OCI-LY3 (cell line): Measurements from ENCODE around the gene SOX12.

Experiments
- H2AFZ ChIP-seq: fragments of 200-600, 300-600 bp; shearing (Covaris generic); 2 replicates; pipeline ENCODE4 v1.6.0; 2014; ENCODE audit warnings: antibody characterized with exemption, low read depth, low read length
- H3K27ac ChIP-seq: fragments of 200-600, 300-600 bp; sonication (generic); 2 replicates; pipeline ENCODE4 v1.5.1; 2014; ENCODE audit warnings: mild to moderate bottlenecking, low read length, moderate library complexity, mixed read lengths
- H3K27me3 ChIP-seq: fragments of 200-600, 300-600 bp; sonication (generic); 2 replicates; pipeline ENCODE4 v1.6.1; 2014; ENCODE audit warnings: low read depth, low read length, mixed read lengths
- H3K36me3 ChIP-seq: fragments of 200-600, 300-600 bp; sonication (generic); replicated peaks from 2 replicates; pipeline ENCODE3; 2014; ENCODE audit warnings: low read depth, low read length, mixed read lengths
- H3K4me1 ChIP-seq: fragments of 300-600, 200-600 bp; sonication (generic); 2 replicates; pipeline ENCODE4 v1.6.1; 2014; ENCODE audit warnings: low read length, mixed read lengths
- H3K4me2 ChIP-seq: fragments of 200-600, 300-600 bp; sonication (generic); 2 replicates; pipeline ENCODE4 v1.6.1; 2014; ENCODE audit warnings: low read length, mixed read lengths
- H3K4me3 ChIP-seq: fragments of 300-600, 200-600 bp; sonication (generic); 2 replicates; pipeline ENCODE4 v1.5.1; 2014; ENCODE audit warnings: antibody characterized with exemption, mild to moderate bottlenecking, low read length, moderate library complexity
- H3K79me2 ChIP-seq: fragments of 300-600, 200-600 bp; shearing (Covaris generic); 2 replicates; pipeline ENCODE4 v1.6.1; 2014; ENCODE audit warnings: mild to moderate bottlenecking, low read length, mixed read lengths
- H3K9ac ChIP-seq: fragments of 300-600, 200-600 bp; shearing (Covaris generic); 2 replicates; pipeline ENCODE4 v1.6.0; 2014; ENCODE audit warnings: mild to moderate bottlenecking, low read length, moderate library complexity
- H3K9me3 ChIP-seq: fragments of 200-600, 300-600 bp; shearing (Covaris generic); 2 replicates; pipeline ENCODE4 v1.6.1; 2014; ENCODE audit warnings: low read length, mixed read lengths; ENCODE audit not compliant: insufficient read depth
- H4K20me1 ChIP-seq: fragments of 200-600, 300-600 bp; sonication (generic); 2 replicates; pipeline ENCODE4 v1.6.1; 2016; ENCODE audit warnings: low read length, mixed read lengths; ENCODE audit not compliant: insufficient read depth
- CTCF ChIP-seq: fragments of 200-600, 300-600 bp; sonication (generic); IDR thresholded peaks from 2 replicates; pipeline ENCODE4 v1.5.1; 2014; ENCODE audit warnings: antibody characterized with exemption, low read length, low read depth
- EZH2phosphoT487 ChIP-seq: fragments of 200-600 bp; shearing (Covaris generic); IDR thresholded peaks from 2 replicates; pipeline ENCODE4 v1.6.1; 2018; ENCODE audit warnings: antibody characterized with exemption, mixed run types, low read depth

Gene SOX12

GRCh38 chr20:347317-347639, 21.9 kb downstream of the SOX12 start:
- no peaks in the 10 kb centered on the region for H3K27me3 ChIP-seq
- H3K4me2 ChIP-seq, result peak overlapping the region; percentile 95
- H4K20me1 ChIP-seq, result no peaks in the 10 kb centered on the region
- peak overlapping the region; percentile 81 for H3K4me3 ChIP-seq
- no peaks in the 10 kb centered on the region for H3K9me3 ChIP-seq
- no peaks in the 10 kb centered on the region for H3K79me2 ChIP-seq
- peak overlapping the region; percentile 53 for H3K27ac ChIP-seq
- H3K4me1 ChIP-seq, result peaks cover 12% of the 10 kb centered on the region
- H2AFZ ChIP-seq, result peak overlapping the region; percentile 48
- peaks cover 7% of the 10 kb centered on the region for H3K36me3 ChIP-seq
- TF ChIP-seq EZH2phosphoT487 (no peak), CTCF (no peak)
- peak overlapping the region; percentile 90 for H3K9ac ChIP-seq

GRCh38 chr20:347640-348484, 22.5 kb downstream of the SOX12 start:
- no peaks in the 10 kb centered on the region for H3K27me3 ChIP-seq
- peaks cover 12% of the 10 kb centered on the region for H3K4me1 ChIP-seq
- TF ChIP-seq EZH2phosphoT487 (no peak), CTCF (no peak)
- peak overlapping the region; percentile 53 for H3K27ac ChIP-seq
- H3K9ac ChIP-seq, result peak overlapping the region; percentile 90
- H3K36me3 ChIP-seq, result peaks cover 7% of the 10 kb centered on the region
- H3K9me3 ChIP-seq, result no peaks in the 10 kb centered on the region
- no peaks in the 10 kb centered on the region for H3K79me2 ChIP-seq
- H3K4me2 ChIP-seq, result peak overlapping the region; percentile 95
- H4K20me1 ChIP-seq, result no peaks in the 10 kb centered on the region
- peak overlapping the region; percentile 81 for H3K4me3 ChIP-seq
- peak overlapping the region; percentile 48 for H2AFZ ChIP-seq

GRCh38 chr20:348972-349841, 23.9 kb downstream of the SOX12 start:
- Histone ChIP-seq H3K4me2 (peak overlapping the region; percentile 95), H4K20me1 (no peaks in the 10 kb centered on the region), H3K9ac (no peak overlapping the region), H3K4me1 (peaks cover 12% of the 10 kb centered on the region), H2AFZ (no peak overlapping the region), H3K4me3 (0 out of 2 replicates have a peak overlapping the region, but pooled peaks have one; percentile 81), H3K27me3 (no peaks in the 10 kb centered on the region), H3K27ac (no peak overlapping the region), H3K9me3 (no peaks in the 10 kb centered on the region), H3K36me3 (peaks cover 7% of the 10 kb centered on the region), H3K79me2 (no peaks in the 10 kb centered on the region)
- TF ChIP-seq CTCF (no peak), EZH2phosphoT487 (no peak)

- Histone ChIP-seq H3K4me3 (no peak overlapping the region), H2AFZ (no peak overlapping the region), H3K9me3 (no peaks in the 10 kb centered on the region), H3K4me2 (no peak overlapping the region), H3K27me3 (no peaks in the 10 kb centered on the region), H3K9ac (no peak overlapping the region), H3K27ac (no peak overlapping the region), H3K36me3 (peaks cover 3% of the 10 kb centered on the region), H4K20me1 (no peaks in the 10 kb centered on the region), H3K79me2 (no peaks in the 10 kb centered on the region), H3K4me1 (peaks cover 9% of the 10 kb centered on the region)
- no peak for TF ChIP-seq CTCF
- no peak for TF ChIP-seq EZH2phosphoT487
These were observed 27.8 kb downstream of the SOX12 start for GRCh38 chr20:353166-353565.
